Heart left ventricle (tissue), 16 donors: ENCODE data around the gene CCDC134. TPM values are rescaled to one million over a fixed set of nuclear protein-coding genes. Genes with fewer than 3 reads are reported as not detected.

ENCODE experiments used
- ATAC-seq, 4 donors: fragments of 200-7000 bp; cut with Tn5 transposase; one replicate each; pipeline ENCODE4 v1.9.1; 2020 to 2022; ENCODE audit warnings: moderate library complexity in 4 of 4, mild to moderate bottlenecking in 3 of 4, moderate number of reproducible peaks in 1 of 4
- DNase-seq, 5 donors: peaks; one replicate each; pipeline ENCODE4 v3.0.0-alpha.2; 2020
- H3K27ac ChIP-seq, 12 donors: fragments of 200-600 bp; sonication (generic) in 4 of 12; one replicate each; pipeline versions ENCODE4 v1.5.0 to v1.8.0; 2016 to 2022; ENCODE audit warnings: mild to moderate bottlenecking in 2 of 12
- H3K27me3 ChIP-seq, 9 donors: fragments of 200-600 bp; sonication (generic) in 2 of 9; one replicate each; pipeline versions ENCODE4 v1.5.1 to v1.8.0; 2016 to 2022; ENCODE audit warnings: mild to moderate bottlenecking in 3 of 9
- H3K36me3 ChIP-seq, 9 donors: fragments of 200-600 bp; sonication (generic) in 2 of 9; one replicate each; pipeline versions ENCODE4 v1.5.0 to v1.8.0; 2018 to 2022; ENCODE audit warnings: mild to moderate bottlenecking in 2 of 9
- H3K4me1 ChIP-seq, 12 donors: fragments of 200-600 bp; sonication (generic) in 4 of 12; one replicate each; pipeline versions ENCODE4 v1.5.0 to v1.8.0; 2016 to 2022; ENCODE audit warnings: mild to moderate bottlenecking in 3 of 12
- H3K4me3 ChIP-seq, 12 donors: fragments of 200-600 bp; sonication (generic) in 4 of 12; one replicate each; pipeline versions ENCODE4 v1.5.0 to v1.8.0; 2017 to 2022; ENCODE audit warnings: mild to moderate bottlenecking in 9 of 12, moderate library complexity in 4 of 12
- H3K9me3 ChIP-seq, 12 donors: fragments of 200-600 bp; sonication (generic) in 4 of 12; one replicate each; pipeline versions ENCODE4 v1.5.0 to v1.8.0; 2016 to 2022; ENCODE audit warnings: mild to moderate bottlenecking in 1 of 12
- CTCF ChIP-seq, 12 donors: fragments of 200-600 bp; sonication (generic) in 4 of 12; IDR thresholded peaks; one replicate each; pipeline versions ENCODE4 v1.5.0 to v1.8.0; 2018 to 2022; ENCODE audit warnings: antibody characterized with exemption in 12 of 12, mild to moderate bottlenecking in 5 of 12
- POLR2A ChIP-seq, 2 donors: fragments of 450-650 bp; IDR thresholded peaks; one replicate each; pipeline ENCODE4 v1.6.1; 2017; ENCODE audit warnings: antibody characterized with exemption in 2 of 2, mild to moderate bottlenecking in 2 of 2, moderate library complexity in 2 of 2
- WGBS, 4 donors: extraction: QIAGEN DNeasy Blood & Tissue Kit in 2 of 4; methylation state at CpG; one replicate each; pipeline versions ENCODE4 v1.1.5 to v1.1.7; 2013 to 2018; 5-methylcytosine and 5-hydroxymethylcytosine counted together
- intact Hi-C, 10 donors: fragments of 100-400 bp; cut with DNase I; formaldehyde crosslinking; loops; one replicate each; pipeline versions ENCODE4 v1.11.1 to v1.14.2; 2022
- polyA plus RNA-seq, 2 donors: library from polyadenylated mRNA; stranded (reverse); fragments of 200-250 nt; gene quantifications; one replicate each; pipeline ENCODE4 v1.2.3, GENCODE V29; 2013
- total RNA-seq, 9 donors: library from RNA; depleted of rRNA in 2 of 9; stranded (reverse); fragments of >200 nt in 2 of 9; fragmentation: NEBNext Ultra II Directional in 3 of 9; extraction: Animal tissue kit (Norgen Biotek cat#: 25700) in 3 of 9; gene quantifications; one replicate each; pipeline versions ENCODE4 v1.1.0 to v1.2.4, GENCODE V29; 2016 to 2023
- donor health status: ischemic (EF 13 %, LVEDD 7.1; RV severe dilation, severe dysfunction).
- donor health status: healthy with polysubstance abuse.
- donor health status: DM: no; HTN: yes; CAD: no.
- donor health status: DM: no; HTN: no; CAD: no.
- donor health status: ischemic (EF 25% LVEDD 6.9; RV normal size, moderate dysfunction).
- donor health status: ischemic (EF 25% LVEDD 5.7; RV mildly dilated, moderate dysfunction).
- donor health status: healthy.
- donor health status: DM: yes; HTN: yes; CAD: no.
- donor health status: ischemic (EF 35%, LVEDD 5.7; RV mildly dilated, moderate dysfunction).
- donor health status: nonischemic (EF 11% LVEDD 7.7; RV severe dilation, severe dysfunction).
- donor health status: DM: yes; HTN: yes; CAD: no.
- donor health status: PGD.
- donor health status: ischemic (EF 29% LVEDD 5.4; RV normal size, mild dysfunction).
- donor health status: nonischemic (EF 23%, LVEDD 6.1; RV moderate dilation, normal function).

The CCDC134 gene
- total and polyA plus RNA-seq, 11 donors, result 2.2 to 10.2 (median 3.5) TPM

GRCh38 chr22:41768430-41768829 lies 32.0 kb upstream of the CCDC134 start:
- intact Hi-C loops, result loop anchor here in 1 of 10 donors (10.0 kb wide), 1 partner anchor 336 kb away; no protein-coding TSS in a partner anchor
- H3K9me3 ChIP-seq, result no peaks in the 10 kb centered on the region
- TF ChIP-seq CTCF (IDR thresholded peaks at IDR 0.05) (no peak), POLR2A (IDR thresholded peaks at IDR 0.05) (no peak)
- no peaks in the 10 kb centered on the region for H3K4me1 ChIP-seq
- DNase-seq, result no peak
- no peaks in the 10 kb centered on the region for H3K36me3 ChIP-seq
- H3K27me3 ChIP-seq, result no peaks in the 10 kb centered on the region
- no peak for ATAC-seq
- H3K27ac ChIP-seq, result peak overlapping the region in 1 of 12 donors; percentile 37
- 53 to 70% (median 61%) methylated on average over 2 of the region's 2 CpGs for WGBS, 4 donors
- no peak overlapping the region for H3K4me3 ChIP-seq

GRCh38 chr22:41770715-41771468 lies 29.6 kb upstream of the CCDC134 start:
- H3K27me3 ChIP-seq, result no peaks in the 10 kb centered on the region
- H3K4me1 ChIP-seq, result no peaks in the 10 kb centered on the region
- no peak for DNase-seq
- 80 to 89% (median 85%) methylated on average over 5 of the region's 5 CpGs for WGBS, 4 donors
- no peaks in the 10 kb centered on the region for H3K9me3 ChIP-seq
- H3K27ac ChIP-seq, result no peak overlapping the region
- no peak overlapping the region for H3K4me3 ChIP-seq
- no peak for ATAC-seq
- TF ChIP-seq CTCF (IDR thresholded peaks at IDR 0.05) (no peak), POLR2A (IDR thresholded peaks at IDR 0.05) (no peak)
- H3K36me3 ChIP-seq, result no peaks in the 10 kb centered on the region
- intact Hi-C loops, result no loop called here

- Histone ChIP-seq H3K9me3 (no peaks in the 10 kb centered on the region), H3K36me3 (no peaks in the 10 kb centered on the region), H3K27me3 (no peaks in the 10 kb centered on the region), H3K27ac (no peak overlapping the region), H3K4me3 (no peak overlapping the region), H3K4me1 (no peaks in the 10 kb centered on the region)
- DNase-seq (no peak), ATAC-seq (no peak)
- TF ChIP-seq CTCF (IDR thresholded peaks at IDR 0.05), result no peak
- WGBS, 4 donors, result 89 to 96% (median 96%) methylated on average over 4 of the region's 4 CpGs
- intact Hi-C loops, result no loop called here
Observed at GRCh38 chr22:41772198-41772597, 28.3 kb upstream of the CCDC134 start.

- H3K9me3 ChIP-seq, result no peaks in the 10 kb centered on the region
- intact Hi-C loops, result no loop called here
- H3K27ac ChIP-seq, result no peak overlapping the region
- ATAC-seq (no peak), DNase-seq (no peak)
- no peaks in the 10 kb centered on the region for H3K4me1 ChIP-seq
- TF ChIP-seq POLR2A (IDR thresholded peaks at IDR 0.05), result no peak
- TF ChIP-seq CTCF (IDR thresholded peaks at IDR 0.05), result no peak
- no peak overlapping the region for H3K4me3 ChIP-seq
- H3K36me3 ChIP-seq, result no peaks in the 10 kb centered on the region
- no peaks in the 10 kb centered on the region for H3K27me3 ChIP-seq
Observed at GRCh38 chr22:41772645-41773044, 27.8 kb upstream of the CCDC134 start.
